ENCODE measurements around the gene RALGPS1.
A peak's percentile ranks its signal among the peaks of the same experiment; 100 is the strongest.

RALGPS1 gene

GRCh38 chr9:126914458-126915280 lies at the start of gene RALGPS1:
Gene RALGPS1, plus strand, starts transcription at chr9:126914782. Its CDS starts 47,508 bp downstream, at chr9:126962290.
- peak; percentile 65 for DNase-seq

GRCh38 chr9:126869368-126869767 lies 45.2 kb upstream of the RALGPS1 start:
- no peak for DNase-seq

GRCh38 chr9:126872516-126872915 lies 42.1 kb upstream of the RALGPS1 start:
- no peak for DNase-seq

- DNase-seq: no peak
Measured at GRCh38 chr9:126874546-126875314, 39.9 kb upstream of the RALGPS1 start.

GRCh38 chr9:126875756-126876510 lies 38.6 kb upstream of the RALGPS1 start:
- no peak for DNase-seq

- no peak for DNase-seq
Measured at GRCh38 chr9:126876531-126876930, 38.1 kb upstream of the RALGPS1 start.

- DNase-seq: no peak
Measured at GRCh38 chr9:126877418-126877817, 37.2 kb upstream of the RALGPS1 start.

- no peak for DNase-seq
Measured at GRCh38 chr9:126879288-126879687, 35.3 kb upstream of the RALGPS1 start.

GRCh38 chr9:126880226-126880946 lies 34.2 kb upstream of the RALGPS1 start:
- no peak for DNase-seq

GRCh38 chr9:126880947-126881332 lies 33.6 kb upstream of the RALGPS1 start:
- DNase-seq: no peak

- DNase-seq: no peak
Measured at GRCh38 chr9:126882746-126883145, 31.8 kb upstream of the RALGPS1 start.

- no peak for DNase-seq
Measured at GRCh38 chr9:126883636-126884035, 30.9 kb upstream of the RALGPS1 start.

GRCh38 chr9:126885131-126885641 lies 29.4 kb upstream of the RALGPS1 start:
- DNase-seq: no peak

GRCh38 chr9:126886034-126886822 lies 28.4 kb upstream of the RALGPS1 start:
- no peak for DNase-seq

GRCh38 chr9:126886897-126887296 lies 27.7 kb upstream of the RALGPS1 start:
- no peak for DNase-seq

- no peak for DNase-seq
Measured at GRCh38 chr9:126891676-126892075, 22.9 kb upstream of the RALGPS1 start.

- no peak for DNase-seq
Measured at GRCh38 chr9:126893079-126893478, 21.5 kb upstream of the RALGPS1 start.

- DNase-seq: no peak
Measured at GRCh38 chr9:126894052-126894603, 20.5 kb upstream of the RALGPS1 start.

- no peak for DNase-seq
Measured at GRCh38 chr9:126902210-126902609, 12.4 kb upstream of the RALGPS1 start.

- DNase-seq: no peak
Measured at GRCh38 chr9:126904586-126904985, 10.0 kb upstream of the RALGPS1 start.

GRCh38 chr9:126906091-126906490 lies 8.5 kb upstream of the RALGPS1 start:
- no peak for DNase-seq

Measured in activated T-cell treated with anti-CD3 and anti-CD28 coated beads for 4 hours (primary cell).